Suprapubic skin (tissue), 4 donors: ENCODE data around the gene PDIA3. TPM values are rescaled to one million over a fixed set of nuclear protein-coding genes. Genes with fewer than 3 reads are reported as not detected.

Source experiments
- DNase-seq, 2 donors: peaks; one replicate each; pipeline ENCODE4 v3.0.0-alpha.2; 2019; ENCODE audit warnings: low spot score in 2 of 2
- H3K27ac ChIP-seq: fragments of 200-600 bp; sonication (generic); one replicate; pipeline ENCODE4 v1.5.1; 2019
- H3K27me3 ChIP-seq: fragments of 200-600 bp; sonication (generic); one replicate; pipeline ENCODE4 v1.5.1; 2019
- H3K36me3 ChIP-seq: fragments of 200-600 bp; sonication (generic); one replicate; pipeline ENCODE4 v1.5.1; 2019
- H3K4me1 ChIP-seq: fragments of 200-600 bp; sonication (generic); one replicate; pipeline ENCODE4 v1.5.1; 2019
- H3K4me3 ChIP-seq: fragments of 200-600 bp; sonication (generic); one replicate; pipeline ENCODE4 v1.5.1; 2019; ENCODE audit warnings: mild to moderate bottlenecking
- H3K9me3 ChIP-seq: fragments of 200-600 bp; sonication (generic); one replicate; pipeline ENCODE4 v1.5.1; 2019
- CTCF ChIP-seq, 2 donors: fragments of 200-600 bp in 1 of 2; fragments of 450-650 bp in 1 of 2; sonication (generic) in 1 of 2; IDR thresholded peaks; one replicate each; pipeline ENCODE4 v1.5.1; 2016 to 2019; ENCODE audit warnings: antibody characterized with exemption in 2 of 2, mild to moderate bottlenecking in 1 of 2, moderate library complexity in 1 of 2
- EP300 ChIP-seq: sonication (generic); formaldehyde crosslinking; IDR thresholded peaks from one replicate; pipeline ENCODE4 v1.6.1; 2017; ENCODE audit warnings: antibody characterized with exemption
- POLR2A ChIP-seq, 2 donors: fragments of 450-650 bp; IDR thresholded peaks; one replicate each; pipeline ENCODE4 v1.6.1; 2017; ENCODE audit warnings: antibody characterized with exemption in 2 of 2, mild to moderate bottlenecking in 2 of 2, moderate library complexity in 2 of 2
- POLR2AphosphoS5 ChIP-seq, 3 donors: sonication (generic); formaldehyde crosslinking; IDR thresholded peaks; one replicate each; pipeline ENCODE4 v1.6.1; 2017; ENCODE audit warnings: antibody characterized with exemption in 3 of 3
- WGBS: methylation state at CpG from one replicate; pipeline ENCODE4 v1.1.5; 2018; 5-methylcytosine and 5-hydroxymethylcytosine counted together
- total RNA-seq, 4 donors: library from RNA; depleted of rRNA; stranded (reverse); fragments of >200 nt; gene quantifications; one replicate each; pipeline ENCODE4 v1.1.0, GENCODE V29; 2016

PDIA3 gene
- total RNA-seq, 4 donors from 2014 or later: 57.1 to 157 (median 100.0) TPM

GRCh38 chr15:43821505-43821904, 75.3 kb downstream of the PDIA3 start:
- 73% methylated on average over 3 of the region's 3 CpGs for WGBS

More at GRCh38 chr15:43821505-43821904, 75.3 kb downstream of the PDIA3 start:
- Histone ChIP-seq H3K9me3 (no peaks in the 10 kb centered on the region), H3K27me3 (no peaks in the 10 kb centered on the region), H3K4me1 (peaks cover 32% of the 10 kb centered on the region), H3K27ac (no peak overlapping the region), H3K4me3 (no peak overlapping the region), H3K36me3 (peaks cover 4% of the 10 kb centered on the region)
- TF ChIP-seq POLR2A (IDR thresholded peaks at IDR 0.05) (no peak), EP300 (no peak), POLR2AphosphoS5 (IDR thresholded peaks at IDR 0.05) (no peak), CTCF (IDR thresholded peaks at IDR 0.05) (no peak)
- no peak for DNase-seq

Other genes starting within 250 kb of the PDIA3 start
- gene MAP1A, start 228.8 kb upstream of the PDIA3 start, total RNA-seq: 1 to 10 TPM; 2.4 to 5.7 (median 4.0) TPM
- 10 to 100 TPM; 23.8 to 63.6 (median 32.6) TPM for gene PPIP5K1, start 156.2 kb upstream of the PDIA3 start, total RNA-seq
- gene CKMT1B, start 152.4 kb upstream of the PDIA3 start, total RNA-seq: 10 to 100 TPM; 44.9 to 74.1 (median 48.5) TPM
- 1 to 10 TPM in 1 of 4 donors, under 1 TPM in 3; 0.49 to 7.9 (median 0.68) TPM for gene STRC, start 127.6 kb upstream of the PDIA3 start, total RNA-seq
- 1 to 10 TPM; 1.8 to 6.5 (median 3.2) TPM for gene CATSPER2, start 97.6 kb upstream of the PDIA3 start, total RNA-seq
- gene CKMT1A, start 52.6 kb upstream of the PDIA3 start, total RNA-seq: 10 to 100 TPM; 33.5 to 77.6 (median 53.0) TPM
- gene ELL3, start 30.5 kb downstream of the PDIA3 start, total RNA-seq: 100 to 1,000 TPM in 1 of 4 donors, 10 to 100 TPM in 3; 50.7 to 100 (median 65.9) TPM
- gene SERF2, start 45.9 kb downstream of the PDIA3 start, total RNA-seq: 100 to 1,000 TPM; 352 to 813 (median 687) TPM
- gene SERINC4, start 53.8 kb downstream of the PDIA3 start, total RNA-seq: under 1 TPM in 1 of 4 donors, not detected in 3; 0.62 TPM
- 10 to 100 TPM; 12.9 to 27.0 (median 19.8) TPM for gene HYPK, start 54.2 kb downstream of the PDIA3 start, total RNA-seq
- 10 to 100 TPM; 12.8 to 17.7 (median 15.4) TPM for gene MFAP1, start 78.3 kb downstream of the PDIA3 start, total RNA-seq
- 1 to 10 TPM; 5.2 to 7.8 (median 5.8) TPM for gene WDR76, start 80.6 kb downstream of the PDIA3 start, total RNA-seq